HCT116 (cell line): ENCODE data around the gene TCFL5.

Source experiments
- CTCF ChIP-seq, 3 experiments: fragments of 200-600 bp in 1 of 3; sonication (generic) in 1 of 3; IDR thresholded peaks in 2 of 3; conservative IDR thresholded peaks in 1 of 3; 2 replicates each; pipeline ENCODE4 v1.5.1; 2012 to 2017; ENCODE audit warnings: low read depth in 2 of 3, low read length in 2 of 3, antibody characterized with exemption in 1 of 3, borderline replicate concordance in 1 of 3, control low read depth in 1 of 3, mild to moderate bottlenecking in 1 of 3, mixed read lengths in 1 of 3, mixed run types in 1 of 3, moderate library complexity in 1 of 3; ENCODE audit not compliant: insufficient read depth in 1 of 3
- ELF1 ChIP-seq: IDR thresholded peaks from 2 replicates; pipeline ENCODE4 v1.6.1; 2012; ENCODE audit warnings: low read depth, borderline replicate concordance
- JUND ChIP-seq: IDR thresholded peaks from 2 replicates; pipeline ENCODE4 v1.6.1; 2012
- POLR2A ChIP-seq: IDR thresholded peaks from 2 replicates; pipeline ENCODE4 v1.7.0; 2011; ENCODE audit warnings: borderline replicate concordance; ENCODE audit not compliant: insufficient read depth, insufficient read length; ENCODE audit errors: extremely low read depth
- RAD21 ChIP-seq: IDR thresholded peaks from 2 replicates; pipeline ENCODE4 v1.6.1; 2012; ENCODE audit warnings: low read depth, mild to moderate bottlenecking
- SIN3A ChIP-seq: IDR thresholded peaks from 2 replicates; pipeline ENCODE4 v1.6.1; 2012; ENCODE audit warnings: low read depth
- TF ChIP-seq, protein P1 (sequence below): IDR thresholded peaks from 2 replicates; pipeline ENCODE4 v1.6.1; 2012

DNA sequence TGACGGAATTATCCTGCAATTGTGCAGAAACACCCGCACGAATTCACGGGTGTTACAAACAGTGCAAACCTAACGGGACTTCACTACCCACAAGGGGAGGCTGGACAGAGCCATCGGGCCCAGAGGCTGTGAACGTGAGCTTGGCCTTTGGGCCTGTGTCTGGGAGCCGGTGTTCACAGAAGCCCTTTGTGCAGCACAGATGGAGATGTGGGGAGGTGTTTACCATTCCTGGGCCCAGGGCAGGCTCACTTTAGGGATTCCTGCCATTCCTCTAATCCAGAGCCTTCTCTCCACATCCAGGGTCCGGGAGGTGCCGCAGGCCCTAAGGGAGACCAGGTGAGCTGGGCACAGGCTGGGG is 29.8 kb downstream of the TCFL5 start:
- no peak for TF ChIP-seq CTCF (IDR thresholded peaks at IDR 0.05 in 2 of 3, conservative IDR thresholded peaks at IDR 0.05 in 1 of 3; ENCODE audit: borderline replicate concordance in 1 of 3, insufficient read depth in 1 of 3, low read depth in 2 of 3, low read length in 2 of 3)
- no peak for TF ChIP-seq ELF1
- no peak for TF ChIP-seq JUND
- TF ChIP-seq RAD21 = no peak
- TF ChIP-seq POLR2A = no peak
- TF ChIP-seq, protein P1, sequence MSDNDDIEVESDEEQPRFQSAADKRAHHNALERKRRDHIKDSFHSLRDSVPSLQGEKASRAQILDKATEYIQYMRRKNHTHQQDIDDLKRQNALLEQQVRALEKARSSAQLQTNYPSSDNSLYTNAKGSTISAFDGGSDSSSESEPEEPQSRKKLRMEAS = no peak
- TF ChIP-seq SIN3A = no peak
